Stimulated activated CD4-positive, alpha-beta T cell treated with anti-CD3 and anti-CD28 coated beads, Interleukin-15, amount 100 ng/mL, for 24 hours (primary cell): ENCODE measurements around the gene PRMT7.

Source experiments
- DNase-seq: peaks from one replicate; pipeline ENCODE4 v3.0.0-alpha.2; 2020

Gene PRMT7

GRCh38 chr16:68349838-68350410 lies 39.1 kb downstream of the PRMT7 start:
- no peak for DNase-seq

- DNase-seq: no peak
These were observed 40.1 kb downstream of the PRMT7 start for GRCh38 chr16:68350813-68351350.

- no peak for DNase-seq
These were observed 40.6 kb downstream of the PRMT7 start for GRCh38 chr16:68351463-68351862.

- DNase-seq: no peak
These were observed 41.2 kb downstream of the PRMT7 start for GRCh38 chr16:68351991-68352431.

- DNase-seq: no peak
These were observed 42.5 kb downstream of the PRMT7 start for GRCh38 chr16:68353366-68353765.

- DNase-seq: no peak
These were observed 44.0 kb downstream of the PRMT7 start for GRCh38 chr16:68354816-68355215.

- no peak for DNase-seq
These were observed 44.8 kb downstream of the PRMT7 start for GRCh38 chr16:68355447-68356248.

- peak; percentile 79 for DNase-seq
These were observed 45.6 kb downstream of the PRMT7 start for GRCh38 chr16:68356249-68356918.

GRCh38 chr16:68356919-68357286 lies 46.1 kb downstream of the PRMT7 start:
- no peak for DNase-seq

GRCh38 chr16:68357521-68357922 lies 46.7 kb downstream of the PRMT7 start:
- no peak for DNase-seq

- DNase-seq: no peak
These were observed 47.1 kb downstream of the PRMT7 start for GRCh38 chr16:68357923-68358322.

GRCh38 chr16:68358951-68359350 lies 48.1 kb downstream of the PRMT7 start:
- DNase-seq: no peak

GRCh38 chr16:68359398-68360191 lies 48.8 kb downstream of the PRMT7 start:
- no peak for DNase-seq

- no peak for DNase-seq
These were observed 49.7 kb downstream of the PRMT7 start for GRCh38 chr16:68360547-68360946.

GRCh38 chr16:68360956-68361355 lies 50.1 kb downstream of the PRMT7 start:
- no peak for DNase-seq

- no peak for DNase-seq
These were observed 50.7 kb downstream of the PRMT7 start for GRCh38 chr16:68361485-68361884.

- no peak for DNase-seq
These were observed 51.6 kb downstream of the PRMT7 start for GRCh38 chr16:68362262-68362913.

- no peak for DNase-seq
These were observed 52.3 kb downstream of the PRMT7 start for GRCh38 chr16:68362947-68363657.

GRCh38 chr16:68363658-68364521 lies 53.1 kb downstream of the PRMT7 start:
- no peak for DNase-seq

GRCh38 chr16:68364561-68364998 lies 53.8 kb downstream of the PRMT7 start:
- no peak for DNase-seq
